Naive thymus-derived CD4-positive, alpha-beta T cell (primary cell): ENCODE results near the gene YDJC. TPM values are rescaled to one million over a fixed set of nuclear protein-coding genes. Genes with fewer than 3 reads are reported as not detected.

Experiments used
- ATAC-seq: fragments of 150-1000 bp; cut with Tn5 transposase; 2 replicates; pipeline ENCODE4 v1.10.0; 2021; ENCODE audit warnings: mild to moderate bottlenecking, moderate library complexity
- CTCF ChIA-PET: fragments of 350-600 bp; sonication (Branson Sonifier 250); formaldehyde crosslinking; loops from one replicate; lab custom pipeline; 2021; ENCODE audit warnings: antibody characterized with exemption; lab: Charles Lee
- POLR2A ChIA-PET: fragments of 350-600 bp; sonication (Branson Sonifier 250); formaldehyde crosslinking; loops from one replicate; lab custom pipeline; 2021; ENCODE audit warnings: antibody characterized with exemption, inconsistent platforms; lab: Charles Lee
- DNase-seq, 9 donors: peaks; one replicate each; pipeline versions ENCODE4 v3.0.0 to v3.0.0-alpha.2; 2020 to 2022; ENCODE audit warnings: mixed read lengths in 1 of 9
- H3K27ac ChIP-seq: one replicate; pipeline ENCODE4 v1.7.0; 2013; ENCODE audit warnings: mild to moderate bottlenecking, low read depth, low read length, moderate library complexity
- H3K27me3 ChIP-seq, 2 donors: one replicate each; pipeline ENCODE4 v1.7.0; 2013; ENCODE audit warnings: low read length in 2 of 2, mild to moderate bottlenecking in 2 of 2, moderate library complexity in 2 of 2; ENCODE audit not compliant: control insufficient read depth in 2 of 2, insufficient read depth in 2 of 2
- H3K36me3 ChIP-seq, 3 experiments: 1 replicate in 2 of 3; 2 replicates in 1 of 3; pipeline ENCODE4 v1.7.0; 2013; ENCODE audit warnings: low read length in 3 of 3, mild to moderate bottlenecking in 3 of 3, moderate library complexity in 1 of 3; ENCODE audit not compliant: insufficient read depth in 3 of 3, control insufficient read depth in 2 of 3
- H3K4me1 ChIP-seq, 2 donors: one replicate each; pipeline ENCODE4 v1.7.0; 2013; ENCODE audit warnings: low read length in 2 of 2, mild to moderate bottlenecking in 2 of 2, moderate library complexity in 1 of 2; ENCODE audit not compliant: control insufficient read depth in 2 of 2, insufficient read depth in 2 of 2
- H3K4me3 ChIP-seq: 2 replicates; pipeline ENCODE4 v1.7.0; 2013; ENCODE audit warnings: mild to moderate bottlenecking, low read length
- H3K9me3 ChIP-seq, 3 experiments: 1 replicate in 2 of 3; 2 replicates in 1 of 3; pipeline ENCODE4 v1.7.0; 2013; ENCODE audit warnings: low read length in 3 of 3; ENCODE audit not compliant: control insufficient read depth in 2 of 3
- H3K27ac Mint-ChIP-seq, 9 donors: one replicate each; pipeline ENCODE4 v1.8.0; 2020 to 2022; ENCODE audit warnings: mixed read lengths in 9 of 9, mild to moderate bottlenecking in 8 of 9, moderate library complexity in 5 of 9, inconsistent platforms in 2 of 9
- H3K27me3 Mint-ChIP-seq, 5 donors: one replicate each; pipeline ENCODE4 v1.8.0; 2021 to 2022; ENCODE audit warnings: mixed read lengths in 5 of 5, mild to moderate bottlenecking in 1 of 5
- H3K36me3 Mint-ChIP-seq, 5 donors: one replicate each; pipeline ENCODE4 v1.8.0; 2020 to 2022; ENCODE audit warnings: mixed read lengths in 5 of 5, mild to moderate bottlenecking in 3 of 5, inconsistent platforms in 1 of 5
- H3K4me1 Mint-ChIP-seq, 7 donors: one replicate each; pipeline ENCODE4 v1.8.0; 2020 to 2022; ENCODE audit warnings: mixed read lengths in 7 of 7, mild to moderate bottlenecking in 3 of 7, inconsistent platforms in 1 of 7
- H3K4me3 Mint-ChIP-seq, 10 donors: one replicate each; pipeline ENCODE4 v1.8.0; 2020 to 2022; ENCODE audit warnings: mild to moderate bottlenecking in 10 of 10, mixed read lengths in 10 of 10, moderate library complexity in 6 of 10, inconsistent platforms in 2 of 10
- H3K9me3 Mint-ChIP-seq, 11 donors: one replicate each; pipeline ENCODE4 v1.8.0; 2020 to 2022; ENCODE audit warnings: mixed read lengths in 11 of 11, mild to moderate bottlenecking in 4 of 11, inconsistent platforms in 1 of 11, moderate library complexity in 1 of 11
- intact Hi-C, 2 donors: fragments of 100-400 bp; cut with micrococcal nuclease; formaldehyde crosslinking; loops; one replicate each; pipeline ENCODE4 v1.15.1; 2023
- polyA plus RNA-seq, 2 donors: library from polyadenylated mRNA; unstranded; fragments of 300-500 nt; fragmentation: Illumina TruSeq; gene quantifications; one replicate each; pipeline ENCODE4 v1.2.3, GENCODE V29; 2021
- total RNA-seq, 6 experiments: library from RNA in 5 of 6; stranded (reverse) in 5 of 6; gene quantifications; 1 replicate in 5 of 6; 2 replicates in 1 of 6; pipeline ENCODE4 v1.2.3 and lab custom pipeline; 2021 to 2026

YDJC gene
- total and polyA plus RNA-seq, 7 experiments from 2014 or later: 29.0 to 75.8 (median 48.6) TPM

DNA sequence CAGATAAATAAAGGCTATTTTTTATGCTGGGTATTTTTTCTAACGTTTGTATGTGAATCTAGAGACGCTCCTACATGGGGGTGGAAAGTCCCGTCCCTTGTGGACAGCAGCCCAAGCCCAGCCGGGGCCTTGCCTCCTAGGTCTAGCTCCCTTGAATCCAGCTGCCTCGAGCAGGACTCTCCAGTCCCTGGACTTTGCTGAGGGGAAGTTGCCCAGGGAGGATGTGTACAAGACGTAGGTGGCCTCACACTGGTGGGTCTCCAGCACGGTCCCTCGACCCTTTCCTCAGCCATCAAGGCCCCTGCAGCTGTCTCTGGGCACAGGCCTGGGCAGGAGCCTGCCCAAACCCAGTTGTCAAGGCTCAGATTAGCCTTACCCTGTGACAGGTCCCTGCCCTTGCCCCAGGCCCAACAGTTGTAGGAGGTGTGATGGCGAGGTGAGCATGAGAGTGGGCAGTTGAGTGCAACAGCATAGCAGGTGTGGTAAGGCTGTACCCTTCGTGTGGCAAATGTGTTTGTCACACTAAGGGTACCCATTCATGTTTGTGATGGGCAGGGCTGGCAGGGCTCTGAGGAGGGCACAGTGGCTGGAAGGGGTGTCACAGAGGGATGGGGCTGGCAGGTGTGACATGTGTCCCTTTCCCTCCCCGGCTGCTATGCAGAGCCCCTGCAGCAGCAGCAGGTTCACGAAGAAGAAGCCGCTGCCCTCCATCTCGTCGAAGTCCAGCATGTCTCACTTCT lies 6.1 kb upstream of the YDJC start:
- peak overlapping the region in 1 of 9 donors; percentile 14 for H3K27ac Mint-ChIP-seq
- H3K4me3 Mint-ChIP-seq: no peak overlapping the region
- H3K36me3 Mint-ChIP-seq: no peaks in the 10 kb centered on the region
- DNase-seq: no peak
- Histone ChIP-seq H3K4me3 (no peak overlapping the region), H3K27ac (no peak overlapping the region), H3K4me1 (no peaks in the 10 kb centered on the region), H3K9me3 (no peaks in the 10 kb centered on the region), H3K36me3 (no peaks in the 10 kb centered on the region), H3K27me3 (no peaks in the 10 kb centered on the region)
- CTCF ChIA-PET: interaction anchor here (1.2 kb wide), 1 partner anchor 11 kb away, joined by 3 read pairs; no protein-coding TSS in a partner anchor
- no peaks in the 10 kb centered on the region for H3K27me3 Mint-ChIP-seq
- no peak for ATAC-seq
- no peaks in the 10 kb centered on the region for H3K9me3 Mint-ChIP-seq
- H3K4me1 Mint-ChIP-seq: peaks cover 2 to 13% (median 5%) of the 10 kb centered on the region in 7 donors
- POLR2A ChIA-PET: no interaction called here
- intact Hi-C loops: no loop called here

DNA sequence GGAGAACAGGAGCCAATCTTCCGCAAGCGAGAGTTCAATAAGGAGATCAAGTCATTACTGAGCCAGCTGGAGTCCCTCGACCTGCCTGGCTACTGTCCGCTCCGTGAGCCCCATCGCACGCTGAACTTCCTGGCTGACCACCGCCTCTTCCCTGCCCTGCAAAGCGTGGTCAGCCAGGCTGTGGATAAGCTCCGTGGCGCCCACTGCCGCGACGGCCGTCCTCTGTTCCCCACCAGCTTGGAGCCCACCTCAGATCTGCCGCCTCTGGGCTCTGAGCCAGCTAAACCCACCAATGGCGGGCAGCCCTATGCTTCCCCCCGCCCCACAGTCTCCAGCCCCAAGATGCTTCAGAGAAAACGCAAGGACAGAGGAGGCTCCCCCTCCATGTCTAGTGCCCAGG lies 5.0 kb upstream of the YDJC start:
- H3K9me3 ChIP-seq: no peaks in the 10 kb centered on the region
- H3K27ac Mint-ChIP-seq: no peak overlapping the region

DNA sequence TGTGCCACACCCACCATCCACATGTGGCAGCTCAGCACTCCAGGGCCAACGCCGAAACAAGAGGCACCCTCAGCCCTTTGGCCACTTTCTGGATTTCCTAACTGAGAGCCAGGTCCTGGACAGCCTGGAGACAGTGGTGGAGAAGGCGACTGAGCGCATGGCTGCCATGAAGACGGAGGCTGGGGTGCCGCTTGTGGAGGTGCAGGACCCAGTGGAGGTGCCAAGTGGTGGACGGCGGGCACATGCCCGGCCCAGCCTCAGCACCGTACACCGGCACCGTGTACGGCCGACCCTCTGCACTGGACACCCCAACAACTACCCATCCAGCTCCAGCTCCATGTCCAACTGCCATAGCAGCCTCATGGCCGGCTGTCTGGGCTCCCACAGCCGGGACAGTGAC lies 4.3 kb upstream of the YDJC start:
- no peak overlapping the region for H3K4me3 ChIP-seq
- DNase-seq (no peak), ATAC-seq (no peak)
- Mint-ChIP-seq H3K36me3 (peaks cover 0 to 1% (median 0%) of the 10 kb centered on the region in 5 donors), H3K27ac (no peak overlapping the region), H3K27me3 (no peaks in the 10 kb centered on the region), H3K9me3 (no peaks in the 10 kb centered on the region), H3K4me3 (no peak overlapping the region), H3K4me1 (peaks cover 3 to 16% (median 9%) of the 10 kb centered on the region in 7 donors)
- H3K27me3 ChIP-seq: no peaks in the 10 kb centered on the region
- intact Hi-C loops: no loop called here
- no peaks in the 10 kb centered on the region for H3K4me1 ChIP-seq
- H3K9me3 ChIP-seq: no peaks in the 10 kb centered on the region
- H3K27ac ChIP-seq: no peak overlapping the region
- H3K36me3 ChIP-seq: peaks cover 0 to 6% (median 0%) of the 10 kb centered on the region in 3 experiments
- ChIA-PET CTCF (interaction anchor here (1.6 kb wide), 1 partner anchor 9 kb away, joined by 4 read pairs; no protein-coding TSS in a partner anchor), POLR2A (interaction anchor here (0.8 kb wide), 1 partner anchor 834 kb away, joined by 3 read pairs; no protein-coding TSS in a partner anchor)

More for the DNA sequence above, 5.0 kb upstream of the YDJC start:
- intact Hi-C loops: no loop called here
- Mint-ChIP-seq H3K4me3 (no peak overlapping the region), H3K27me3 (no peaks in the 10 kb centered on the region), H3K4me1 (peaks cover 0 to 14% (median 7%) of the 10 kb centered on the region in 7 donors), H3K36me3 (no peaks in the 10 kb centered on the region), H3K9me3 (no peaks in the 10 kb centered on the region)
- Histone ChIP-seq H3K27me3 (no peaks in the 10 kb centered on the region), H3K4me3 (no peak overlapping the region), H3K27ac (no peak overlapping the region), H3K36me3 (peaks cover 0 to under 1% (median 0%) of the 10 kb centered on the region in 3 experiments), H3K4me1 (no peaks in the 10 kb centered on the region)
- ATAC-seq (no peak), DNase-seq (no peak)
- ChIA-PET CTCF (interaction anchor here (1.6 kb wide), 1 partner anchor 8 kb away, joined by 4 read pairs; no protein-coding TSS in a partner anchor), POLR2A (no interaction called here)

DNA sequence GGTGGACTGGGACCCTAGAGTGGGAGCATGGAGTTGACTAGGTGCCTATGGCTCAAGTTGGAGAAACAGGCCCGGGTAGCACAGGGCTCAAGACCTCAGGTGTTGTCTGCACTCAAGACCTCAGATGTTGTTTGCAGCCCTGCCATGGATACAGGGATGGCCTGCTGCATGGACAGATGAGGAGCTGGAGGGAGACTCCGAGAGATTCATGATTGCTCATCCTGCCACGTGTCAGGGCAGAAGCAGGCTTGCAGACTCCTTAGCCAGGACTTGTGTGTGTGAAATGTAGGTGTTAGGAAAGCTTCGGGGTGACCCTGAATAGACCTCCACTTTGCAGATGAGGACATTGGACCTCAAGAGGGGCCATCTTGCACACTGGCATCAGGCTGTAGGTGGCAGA lies 3.7 kb upstream of the YDJC start:
- no peak overlapping the region for H3K27ac Mint-ChIP-seq
- Histone ChIP-seq H3K27ac (no peak overlapping the region), H3K4me3 (no peak overlapping the region), H3K36me3 (peaks cover 0 to 8% (median 0%) of the 10 kb centered on the region in 3 experiments), H3K9me3 (no peaks in the 10 kb centered on the region), H3K4me1 (peaks cover 0 to 5% of the 10 kb centered on the region in 2 donors), H3K27me3 (no peaks in the 10 kb centered on the region)
- POLR2A ChIA-PET: interaction anchor here (0.8 kb wide), 1 partner anchor 833 kb away, joined by 3 read pairs; no protein-coding TSS in a partner anchor
- H3K4me1 Mint-ChIP-seq: peaks cover 4 to 16% (median 10%) of the 10 kb centered on the region in 7 donors
- no peak for DNase-seq
- CTCF ChIA-PET: interaction anchor here (1.6 kb wide), 1 partner anchor 10 kb away, joined by 4 read pairs; no protein-coding TSS in a partner anchor
- H3K27me3 Mint-ChIP-seq: no peaks in the 10 kb centered on the region
- intact Hi-C loops: no loop called here
- ATAC-seq: no peak
- no peak overlapping the region for H3K4me3 Mint-ChIP-seq
- peaks cover 0 to 2% (median 0%) of the 10 kb centered on the region in 5 donors for H3K36me3 Mint-ChIP-seq
- H3K9me3 Mint-ChIP-seq: no peaks in the 10 kb centered on the region

DNA sequence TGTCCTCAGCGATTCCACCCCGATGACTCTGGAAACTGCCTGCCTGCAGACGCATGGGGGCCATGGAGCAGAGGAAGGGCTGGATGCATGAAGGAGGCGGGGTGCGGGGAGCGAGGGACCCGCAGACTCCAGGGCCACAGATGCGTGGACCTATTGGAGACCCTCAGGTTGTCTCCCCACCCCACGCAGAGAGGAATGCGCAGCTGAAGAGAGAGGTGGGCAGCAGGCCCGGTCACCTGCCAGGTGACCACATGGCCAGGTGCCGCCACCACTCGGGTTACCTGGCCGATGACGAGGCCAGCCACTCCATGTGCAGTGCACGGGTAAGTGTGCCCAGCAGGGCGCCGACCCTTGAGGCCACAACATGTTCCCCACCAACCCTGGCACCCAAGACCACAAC lies 3.1 kb upstream of the YDJC start:
- Histone ChIP-seq H3K36me3 (peaks cover 0 to 13% (median 3%) of the 10 kb centered on the region in 3 experiments), H3K4me1 (peaks cover 5 to 10% of the 10 kb centered on the region in 2 donors), H3K27ac (no peak overlapping the region), H3K4me3 (no peak overlapping the region), H3K27me3 (no peaks in the 10 kb centered on the region), H3K9me3 (no peaks in the 10 kb centered on the region)
- H3K27me3 Mint-ChIP-seq: no peaks in the 10 kb centered on the region
- intact Hi-C loops: no loop called here
- ATAC-seq (no peak), DNase-seq (no peak)
- H3K27ac Mint-ChIP-seq: no peak overlapping the region
- ChIA-PET CTCF (no interaction called here), POLR2A (no interaction called here)
- H3K4me3 Mint-ChIP-seq: peak overlapping the region in 1 of 10 donors; percentile 42
- H3K36me3 Mint-ChIP-seq: peaks cover 0 to 6% (median 5%) of the 10 kb centered on the region in 5 donors
- no peaks in the 10 kb centered on the region for H3K9me3 Mint-ChIP-seq
- H3K4me1 Mint-ChIP-seq: peaks cover 8 to 21% (median 16%) of the 10 kb centered on the region in 7 donors

DNA sequence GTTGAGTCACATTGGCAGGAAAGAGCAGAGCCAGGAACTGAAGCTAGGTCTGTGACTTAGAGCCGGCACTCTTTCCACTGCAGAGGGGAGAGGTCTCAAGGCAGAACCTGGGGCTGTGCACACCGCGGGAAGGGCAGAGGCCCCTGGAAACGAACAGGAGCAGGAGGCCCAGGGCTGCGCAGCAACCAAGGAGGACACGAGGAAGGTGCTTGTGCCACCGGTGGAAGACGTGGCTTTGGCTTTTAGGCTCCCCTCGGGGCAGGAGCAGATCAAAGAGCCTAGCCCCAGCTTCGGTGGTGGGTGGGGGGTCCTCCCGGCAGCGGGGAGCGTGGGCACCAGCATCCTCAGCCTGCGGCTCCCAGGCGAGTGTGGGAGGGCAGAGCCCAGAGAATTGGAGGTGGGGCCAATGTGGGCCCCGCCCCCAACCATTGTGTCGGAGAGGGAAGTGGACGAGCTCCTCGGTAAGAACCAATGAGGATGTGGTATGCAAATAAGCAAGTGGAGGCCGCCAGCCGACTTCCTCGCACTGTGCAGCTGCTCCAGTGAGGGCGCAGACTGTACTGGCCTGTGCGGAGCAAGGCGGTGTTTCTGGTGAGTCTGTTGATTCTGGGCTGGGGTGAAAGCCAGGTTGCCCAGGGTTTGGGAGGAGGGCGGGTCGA lies 2.5 kb upstream of the YDJC start, which contains the start of gene CCDC116:
CCDC116 (plus strand) TSS at position 524 of the 659 bp plus-strand sequence. CDS start 422 bp downstream, outside the sequence.
- H3K9me3 Mint-ChIP-seq: no peaks in the 10 kb centered on the region
- no peak within 1 kb of the TSS for H3K27ac ChIP-seq
- H3K27me3 ChIP-seq: no peaks in the 10 kb centered on the region
- POLR2A ChIA-PET: interaction anchor here (4.8 kb wide), 1 partner anchor 10 kb away, joined by 93 read pairs; the partner anchor contains the start of gene SDF2L1
- peaks cover 11 to 27% (median 19%) of the 10 kb centered on the region in 7 donors for H3K4me1 Mint-ChIP-seq
- H3K27ac Mint-ChIP-seq: peak within 1 kb of the TSS in 3 of 9 donors; percentile 14 to 29 (median 17)
- CTCF ChIA-PET: interaction anchor here (0.6 to 2.6 kb wide), 2 partner anchors 13 to 14 kb away, joined by 4 to 9 read pairs; no protein-coding TSS in a partner anchor
- H3K9me3 ChIP-seq: no peaks in the 10 kb centered on the region
- H3K4me1 ChIP-seq: peaks cover 6 to 14% of the 10 kb centered on the region in 2 donors
- DNase-seq (peak in 5 of 9 donors; percentile 41 to 64 (median 55)), ATAC-seq (peak; percentile 33)
- H3K36me3 Mint-ChIP-seq: peaks cover 0 to 10% (median 6%) of the 10 kb centered on the region in 5 donors
- intact Hi-C loops: no loop called here
- peak within 1 kb of the TSS in 1 of 10 donors; percentile 42 for H3K4me3 Mint-ChIP-seq
- no peak within 1 kb of the TSS for H3K4me3 ChIP-seq
- peaks cover 0 to 16% (median 3%) of the 10 kb centered on the region in 3 experiments for H3K36me3 ChIP-seq
- no peaks in the 10 kb centered on the region for H3K27me3 Mint-ChIP-seq
